SK-N-SH (cell line): ENCODE data around the gene ARMC9. TPM values are rescaled to one million over a fixed set of nuclear protein-coding genes. Genes with fewer than 3 reads are reported as not detected.

ENCODE experiments used
- CTCF ChIA-PET: fragments of 300-600, 350-600 bp; formaldehyde crosslinking; extraction: SDS; loops from one replicate; lab custom pipeline; 2021; lab: Yijun Ruan, JAX
- POLR2A ChIA-PET: fragments of 350-600 bp; sonication (Branson Sonifier 250); formaldehyde crosslinking; extraction: SDS; loops from one replicate; lab custom pipeline; 2020; ENCODE audit warnings: antibody characterized with exemption, inconsistent platforms; lab: Yijun Ruan, JAX
- DNase-seq: peaks from one replicate; pipeline ENCODE4 v3.0.0; 2012
- H2AFZ ChIP-seq: fragments of 200-600 bp; sonication (generic); 2 replicates; pipeline ENCODE4 v1.8.1; 2016; ENCODE audit warnings: antibody characterized with exemption, mild to moderate bottlenecking, low read depth
- H3F3A ChIP-seq: fragments of 200-600 bp; sonication (generic); replicated peaks from 2 replicates; pipeline ENCODE3; 2016; ENCODE audit warnings: antibody characterized with exemption, mild to moderate bottlenecking; ENCODE audit not compliant: insufficient read depth
- H3K27ac ChIP-seq, 2 experiments: fragments of 200-500 bp in 1 of 2; fragments of 200-600 bp in 1 of 2; sonication (Bioruptor generic) in 1 of 2; sonication (generic), shearing (Covaris generic) in 1 of 2; 2 replicates each; pipeline versions ENCODE4 v1.5.1 to v1.6.1; 2014 to 2016; ENCODE audit warnings: low read depth in 2 of 2, inconsistent platforms in 1 of 2, low read length in 1 of 2, mild to moderate bottlenecking in 1 of 2, mixed read lengths in 1 of 2
- H3K27me3 ChIP-seq: fragments of 200-600 bp; sonication (generic), shearing (Covaris generic); 2 replicates; pipeline ENCODE4 v1.6.1; 2016; ENCODE audit warnings: mixed run types; ENCODE audit not compliant: insufficient read depth
- H3K36me3 ChIP-seq, 2 experiments: fragments of 200-500 bp in 1 of 2; fragments of 200-600 bp in 1 of 2; sonication (Bioruptor generic) in 1 of 2; sonication (generic) in 1 of 2; replicated peaks in 1 of 2; 2 replicates each; pipeline versions ENCODE3 to v1.5.1; 2014 to 2016; ENCODE audit warnings: low read length in 1 of 2, mild to moderate bottlenecking in 1 of 2; ENCODE audit not compliant: insufficient read depth in 2 of 2, control insufficient read depth in 1 of 2
- H3K4me1 ChIP-seq, 2 experiments: fragments of 200-500 bp in 1 of 2; fragments of 200-600 bp in 1 of 2; sonication (Bioruptor generic) in 1 of 2; sonication (generic), shearing (Covaris generic) in 1 of 2; 2 replicates each; pipeline versions ENCODE4 v1.5.1 to v1.6.1; 2014 to 2016; ENCODE audit warnings: low read depth in 1 of 2, low read length in 1 of 2, mixed run types in 1 of 2; ENCODE audit not compliant: insufficient read depth in 2 of 2, control insufficient read depth in 1 of 2
- H3K4me2 ChIP-seq: fragments of 200-600 bp; sonication (generic), shearing (Covaris generic); 2 replicates; pipeline ENCODE4 v1.6.1; 2017; ENCODE audit warnings: mixed run types
- H3K4me3 ChIP-seq, 2 experiments: fragments of 200-500 bp in 1 of 2; fragments of 200-600 bp in 1 of 2; sonication (Bioruptor generic) in 1 of 2; sonication (generic), shearing (Covaris generic) in 1 of 2; 2 replicates each; pipeline versions ENCODE4 v1.5.1 to v1.8.1; 2014 to 2016; ENCODE audit warnings: low read depth in 2 of 2, inconsistent platforms in 1 of 2, low read length in 1 of 2, mild to moderate bottlenecking in 1 of 2, mixed read lengths in 1 of 2, moderate library complexity in 1 of 2
- H3K79me2 ChIP-seq: fragments of 200-600 bp; sonication (generic); 2 replicates; pipeline ENCODE4 v1.8.1; 2017; ENCODE audit warnings: mild to moderate bottlenecking; ENCODE audit not compliant: insufficient read depth
- H3K9ac ChIP-seq: fragments of 200-600 bp; sonication (generic); 2 replicates; pipeline ENCODE4 v1.6.1; 2017; ENCODE audit warnings: mixed run types
- H3K9me2 ChIP-seq: fragments of 200-600 bp; sonication (generic); 2 replicates; pipeline ENCODE4 v1.6.1; 2017; ENCODE audit warnings: mixed run types
- H3K9me3 ChIP-seq: fragments of 200-600 bp; sonication (generic); 2 replicates; pipeline ENCODE4 v1.6.1; 2017; ENCODE audit warnings: mixed run types, mild to moderate bottlenecking, moderate library complexity
- H4K20me1 ChIP-seq: fragments of 200-600 bp; sonication (generic); 2 replicates; pipeline ENCODE4 v1.6.1; 2017; ENCODE audit warnings: mild to moderate bottlenecking, mixed run types; ENCODE audit not compliant: insufficient read depth
- CTCF ChIP-seq: fragments of 200-600 bp; sonication (generic); IDR thresholded peaks from 2 replicates; pipeline ENCODE4 v1.6.1; 2017; ENCODE audit warnings: antibody characterized with exemption, mild to moderate bottlenecking, moderate library complexity
- JUND ChIP-seq: IDR thresholded peaks from 2 replicates; pipeline ENCODE4 v1.4.0; 2012
- MAX ChIP-seq: IDR thresholded peaks from 2 replicates; pipeline ENCODE4 v1.4.0; 2012; ENCODE audit warnings: low read depth
- NFIC ChIP-seq: IDR thresholded peaks from 2 replicates; pipeline ENCODE4 v1.4.0; 2012; ENCODE audit warnings: borderline replicate concordance
- NRF1 ChIP-seq: IDR thresholded peaks from 2 replicates; pipeline ENCODE4 v1.6.1; 2012; ENCODE audit warnings: low read depth, mild to moderate bottlenecking, low read length
- RAD21 ChIP-seq: IDR thresholded peaks from 2 replicates; pipeline ENCODE4 v1.6.1; 2012; ENCODE audit warnings: mild to moderate bottlenecking, low read length
- REST ChIP-seq: IDR thresholded peaks from 2 replicates; pipeline ENCODE4 v1.6.1; 2012; ENCODE audit warnings: mild to moderate bottlenecking, low read depth, low read length, moderate library complexity
- SMC3 ChIP-seq: IDR thresholded peaks from 2 replicates; pipeline ENCODE4 v1.6.1; 2012; ENCODE audit warnings: low read depth, low read length, improper control_type of control experiment
- YY1 ChIP-seq: IDR thresholded peaks from 2 replicates; pipeline ENCODE4 v1.4.0; 2012; ENCODE audit warnings: low read depth, mild to moderate bottlenecking
- ZBTB33 ChIP-seq: IDR thresholded peaks from 2 replicates; pipeline ENCODE4 v1.4.0; 2012; ENCODE audit warnings: low read depth, borderline replicate concordance
- WGBS: methylation state at CpG from one replicate; pipeline ENCODE4 v1.1.6; 2017; ENCODE audit warnings: low lambda C conversion rate; 5-methylcytosine and 5-hydroxymethylcytosine counted together
- polyA plus RNA-seq, 3 experiments: library from polyadenylated mRNA; depleted of rRNA; stranded (reverse); fragments of >200 nt; gene quantifications; 2 replicates each; pipeline ENCODE4 v1.2.3, GENCODE V29; 2012

Gene ARMC9
- polyA plus RNA-seq, 1 of the 3 experiments (the other 2 are of a cell fraction): 25.3 TPM

- no peak for TF ChIP-seq ZBTB33
- TF ChIP-seq SMC3: no peak
- no peak for TF ChIP-seq YY1
Measured at GRCh38 chr2:231152800-231153557, 45.5 kb upstream of the ARMC9 start (continued).

GRCh38 chr2:231159306-231159705 is 39.1 kb upstream of the ARMC9 start:
- H3K9me2 ChIP-seq: no peaks in the 10 kb centered on the region
- H3K4me3 ChIP-seq: no peak overlapping the region
- no peaks in the 10 kb centered on the region for H4K20me1 ChIP-seq
- POLR2A ChIA-PET: no interaction called here
- peaks cover 18 to 41% of the 10 kb centered on the region in 2 experiments for H3K36me3 ChIP-seq
- 0 out of 2 replicates have a peak, but pooled peaks cover 4% of the 10 kb centered on the region for H3K79me2 ChIP-seq
- H3F3A ChIP-seq: peaks cover 32% of the 10 kb centered on the region
- no peaks in the 10 kb centered on the region for H3K27me3 ChIP-seq
- H3K9ac ChIP-seq: no peak overlapping the region
- H3K4me1 ChIP-seq: peaks cover 14 to 21% of the 10 kb centered on the region in 2 experiments
- DNase-seq: no peak
- CTCF ChIA-PET: interaction anchor here (0.9 to 1.6 kb wide), 2 partner anchors 30 to 33 kb away, joined by 3 to 4 read pairs; no protein-coding TSS in a partner anchor
- H2AFZ ChIP-seq: no peak overlapping the region
- no peak for TF ChIP-seq MAX
- TF ChIP-seq NFIC: peak; percentile 16; the same call in 1 of the 2 replicates
- no peak for TF ChIP-seq NRF1
- no peak overlapping the region for H3K4me2 ChIP-seq
- H3K9me3 ChIP-seq: no peaks in the 10 kb centered on the region
- peak overlapping the region in 1 of 2 experiments; percentile 30; a peak in 1 of 4 replicates for H3K27ac ChIP-seq

GRCh38 chr2:231160701-231161100 is 37.7 kb upstream of the ARMC9 start:
- WGBS: 98% methylated on average over 5 of the region's 5 CpGs
- H3K27me3 ChIP-seq: no peaks in the 10 kb centered on the region
- H3K36me3 ChIP-seq: peaks cover 25 to 41% of the 10 kb centered on the region in 2 experiments
- no peak for DNase-seq
- H3K4me2 ChIP-seq: peak overlapping the region; percentile 63
- 0 out of 2 replicates have a peak, but pooled peaks cover 4% of the 10 kb centered on the region for H3K79me2 ChIP-seq
- H3F3A ChIP-seq: peaks cover 32% of the 10 kb centered on the region
- ChIA-PET CTCF (interaction anchor here (1.6 kb wide), 1 partner anchor 31 kb away, joined by 3 read pairs; no protein-coding TSS in a partner anchor), POLR2A (no interaction called here)
- H3K9ac ChIP-seq: no peak overlapping the region
- no peak overlapping the region for H3K4me3 ChIP-seq
- H4K20me1 ChIP-seq: no peaks in the 10 kb centered on the region
- TF ChIP-seq MAX (no peak), JUND (no peak), REST (no peak), RAD21 (no peak), CTCF (no peak)
- H2AFZ ChIP-seq: no peak overlapping the region
- no peaks in the 10 kb centered on the region for H3K9me2 ChIP-seq
- peak overlapping the region; percentile 5 to 98; a peak in 3 of 4 replicates for H3K27ac ChIP-seq
- peaks cover 7 to 21% of the 10 kb centered on the region in 2 experiments for H3K4me1 ChIP-seq
- H3K9me3 ChIP-seq: no peaks in the 10 kb centered on the region
